ENCODE results near the gene ORC5.
"Not testable (repeated sequence)": the region's sequence is repeated elsewhere in the genome, so short reads cannot be mapped to it uniquely, and the experiment has no call there.

The ORC5 gene

DNA sequence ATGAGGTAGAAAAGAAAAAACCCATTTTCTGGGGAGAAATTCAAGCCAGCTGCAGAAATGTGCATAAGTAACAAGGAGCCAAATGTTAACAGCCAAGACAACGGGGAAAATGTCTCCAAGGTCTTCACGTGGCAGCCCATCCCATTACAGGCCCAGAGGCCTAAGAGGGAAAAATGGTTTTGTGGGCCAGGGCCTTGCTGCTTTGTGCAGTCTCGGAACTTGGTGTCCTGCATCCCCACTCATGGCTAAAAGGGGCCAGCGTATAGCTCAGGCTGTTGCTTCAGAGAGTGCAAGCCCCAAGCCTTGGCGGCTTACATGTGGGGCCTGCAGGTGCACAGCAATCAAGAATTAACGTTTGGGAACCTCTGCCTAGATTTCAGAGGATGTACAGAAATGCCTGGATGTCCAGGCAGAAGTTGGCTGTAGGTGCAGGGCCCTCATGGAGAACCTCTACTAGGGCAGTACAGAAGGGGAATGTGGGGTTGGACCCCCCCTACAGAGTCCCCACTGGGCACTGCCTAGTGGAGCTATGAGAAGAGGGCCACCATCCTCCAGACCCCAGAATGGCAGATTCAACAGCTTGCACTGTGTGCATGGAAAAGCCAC, 9.0 kb downstream of the ORC5 start:
- ChIA-PET POLR2A (no interaction called here), CTCF (no interaction called here)
- TF ChIP-seq L3MBTL2 (conservative IDR thresholded peaks at IDR 0.05) = no peak
- no peak for TF ChIP-seq ZNF384 (IDR thresholded peaks at IDR 0.05)
- TF ChIP-seq SUZ12 (IDR thresholded peaks at IDR 0.05) = no peak
- TF ChIP-seq SP1 (IDR thresholded peaks at IDR 0.05) = no peak
- no peak for TF ChIP-seq CTBP1 (IDR thresholded peaks at IDR 0.05; ENCODE audit: borderline replicate concordance)
- no peak for TF ChIP-seq FOXA1 (IDR thresholded peaks at IDR 0.05)
- no peak for TF ChIP-seq HDGF (IDR thresholded peaks at IDR 0.05; ENCODE audit: borderline replicate concordance)
- no peak for TF ChIP-seq ELF4 (IDR thresholded peaks at IDR 0.05)
- TF ChIP-seq, protein P1, sequence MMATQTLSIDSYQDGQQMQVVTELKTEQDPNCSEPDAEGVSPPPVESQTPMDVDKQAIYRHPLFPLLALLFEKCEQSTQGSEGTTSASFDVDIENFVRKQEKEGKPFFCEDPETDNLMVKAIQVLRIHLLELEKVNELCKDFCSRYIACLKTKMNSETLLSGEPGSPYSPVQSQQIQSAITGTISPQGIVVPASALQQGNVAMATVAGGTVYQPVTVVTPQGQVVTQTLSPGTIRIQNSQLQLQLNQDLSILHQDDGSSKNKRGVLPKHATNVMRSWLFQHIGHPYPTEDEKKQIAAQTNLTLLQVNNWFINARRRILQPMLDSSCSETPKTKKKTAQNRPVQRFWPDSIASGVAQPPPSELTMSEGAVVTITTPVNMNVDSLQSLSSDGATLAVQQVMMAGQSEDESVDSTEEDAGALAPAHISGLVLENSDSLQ (IDR thresholded peaks at IDR 0.05) = no peak
- TF ChIP-seq BHLHE40 (IDR thresholded peaks at IDR 0.05; ENCODE audit: borderline replicate concordance) = no peak

GRCh38 chr7:104196161-104196560, 11.7 kb downstream of the ORC5 start:
- CTCF ChIA-PET = no interaction called here
- TF ChIP-seq NFRKB (IDR thresholded peaks at IDR 0.05) (no peak), SP1 (IDR thresholded peaks at IDR 0.05) (no peak), LEF1 (IDR thresholded peaks at IDR 0.05; ENCODE audit: borderline replicate concordance) (no peak), TARDBP (IDR thresholded peaks at IDR 0.05) (no peak), FOXA1 (IDR thresholded peaks at IDR 0.05) (no peak), FOXK2 (IDR thresholded peaks at IDR 0.05) (no peak), CTBP1 (IDR thresholded peaks at IDR 0.05; ENCODE audit: borderline replicate concordance) (no peak), HDGF (IDR thresholded peaks at IDR 0.05; ENCODE audit: borderline replicate concordance) (no peak), L3MBTL2 (conservative IDR thresholded peaks at IDR 0.05) (no peak), FOXM1 (IDR thresholded peaks at IDR 0.05; ENCODE audit: borderline replicate concordance) (no peak), SUZ12 (IDR thresholded peaks at IDR 0.05) (no peak), ELF4 (IDR thresholded peaks at IDR 0.05) (no peak), ZNF384 (IDR thresholded peaks at IDR 0.05) (no peak), BHLHE40 (IDR thresholded peaks at IDR 0.05; ENCODE audit: borderline replicate concordance) (no peak), ARNT (IDR thresholded peaks at IDR 0.05) (no peak)
- TF ChIP-seq, protein P1 (IDR thresholded peaks at IDR 0.05) = no peak
- no peak for DNase-seq (ENCODE audit: extremely low spot score)
- POLR2A ChIA-PET = no interaction called here

More for the DNA sequence above, 9.0 kb downstream of the ORC5 start:
- no peak for DNase-seq (ENCODE audit: extremely low spot score)

DNA sequence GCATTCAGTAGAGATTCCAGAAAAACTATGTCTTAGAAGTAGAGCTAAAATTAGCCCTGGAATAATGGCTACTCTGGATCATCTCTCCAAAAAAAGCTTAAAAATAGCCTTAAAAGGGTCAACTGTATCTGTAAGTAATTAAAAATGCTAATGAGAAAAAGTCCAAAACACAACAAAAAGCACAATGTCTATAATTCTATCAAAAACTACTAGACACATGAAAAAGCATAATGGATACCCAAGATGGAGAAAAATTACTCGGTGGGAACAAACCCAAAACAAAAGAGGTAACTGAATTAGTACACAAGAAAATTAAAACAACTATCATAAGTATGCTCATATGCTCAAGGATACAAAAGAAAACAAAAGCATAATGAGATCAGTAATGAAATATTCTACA, 15.4 kb downstream of the ORC5 start:
- no peak for TF ChIP-seq FOXA1 (IDR thresholded peaks at IDR 0.05)
- no peak for TF ChIP-seq L3MBTL2 (conservative IDR thresholded peaks at IDR 0.05)
- TF ChIP-seq FOXK2 (IDR thresholded peaks at IDR 0.05) = no peak
- TF ChIP-seq NFRKB (IDR thresholded peaks at IDR 0.05) = no peak
- no peak for TF ChIP-seq SUZ12 (IDR thresholded peaks at IDR 0.05)
- no peak for TF ChIP-seq ARNT (IDR thresholded peaks at IDR 0.05)
- no peak for TF ChIP-seq LEF1 (IDR thresholded peaks at IDR 0.05; ENCODE audit: borderline replicate concordance)
- no peak for TF ChIP-seq TARDBP (IDR thresholded peaks at IDR 0.05)
- no peak for TF ChIP-seq BHLHE40 (IDR thresholded peaks at IDR 0.05; ENCODE audit: borderline replicate concordance)
- TF ChIP-seq, protein P1 (IDR thresholded peaks at IDR 0.05) = no peak
- no peak for TF ChIP-seq FOXM1 (IDR thresholded peaks at IDR 0.05; ENCODE audit: borderline replicate concordance)
- TF ChIP-seq HDGF (IDR thresholded peaks at IDR 0.05; ENCODE audit: borderline replicate concordance) = no peak
- no peak for TF ChIP-seq CTBP1 (IDR thresholded peaks at IDR 0.05; ENCODE audit: borderline replicate concordance)
- TF ChIP-seq ELF4 (IDR thresholded peaks at IDR 0.05) = no peak
- no peak for TF ChIP-seq SP1 (IDR thresholded peaks at IDR 0.05)
- TF ChIP-seq ZNF384 (IDR thresholded peaks at IDR 0.05) = no peak
- CTCF ChIA-PET = interaction anchor here (0.5 kb wide), 1 partner anchor 1974 kb away, joined by 3 read pairs; no protein-coding TSS in a partner anchor
- no peak for DNase-seq (ENCODE audit: extremely low spot score)
- POLR2A ChIA-PET = no interaction called here

GRCh38 chr7:104185346-104185745, 22.5 kb downstream of the ORC5 start:
- ChIA-PET CTCF (interaction anchor here (0.6 kb wide), 1 partner anchor 75 kb away, joined by 5 read pairs; no protein-coding TSS in a partner anchor), POLR2A (no interaction called here)
- TF ChIP-seq ZNF384 (IDR thresholded peaks at IDR 0.05) (no peak), FOXK2 (IDR thresholded peaks at IDR 0.05) (no peak), SP1 (IDR thresholded peaks at IDR 0.05) (no peak), NFRKB (IDR thresholded peaks at IDR 0.05) (no peak), HDGF (IDR thresholded peaks at IDR 0.05; ENCODE audit: borderline replicate concordance) (no peak), LEF1 (IDR thresholded peaks at IDR 0.05; ENCODE audit: borderline replicate concordance) (no peak), ELF4 (IDR thresholded peaks at IDR 0.05) (no peak), L3MBTL2 (conservative IDR thresholded peaks at IDR 0.05) (no peak), FOXA1 (IDR thresholded peaks at IDR 0.05) (no peak)
- no peak for DNase-seq (ENCODE audit: extremely low spot score)

DNA sequence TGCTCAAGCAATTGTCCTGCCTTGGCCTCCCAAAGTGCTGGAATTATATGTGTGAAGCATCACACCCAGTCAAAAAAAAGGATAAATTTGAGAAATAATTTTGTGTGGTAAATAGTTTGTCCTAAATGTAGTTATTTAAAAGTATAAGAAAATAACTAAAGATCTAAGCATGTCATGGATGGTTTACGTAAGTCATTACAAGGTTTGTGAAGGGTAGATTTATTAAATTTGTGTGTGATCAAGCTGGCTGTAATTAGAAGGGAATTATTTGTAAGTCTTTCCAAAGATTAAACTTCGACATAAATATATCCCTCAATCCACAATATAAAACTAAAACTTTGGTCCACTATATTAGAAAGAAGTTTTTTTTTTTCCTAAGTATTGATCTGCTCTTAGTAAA, 28.6 kb downstream of the ORC5 start:
- no peak for DNase-seq (ENCODE audit: extremely low spot score)
- TF ChIP-seq TARDBP (IDR thresholded peaks at IDR 0.05) = no peak
- no peak for TF ChIP-seq L3MBTL2 (conservative IDR thresholded peaks at IDR 0.05)
- no peak for TF ChIP-seq FOXK2 (IDR thresholded peaks at IDR 0.05)
- no peak for TF ChIP-seq CTBP1 (IDR thresholded peaks at IDR 0.05; ENCODE audit: borderline replicate concordance)
- TF ChIP-seq HDGF (IDR thresholded peaks at IDR 0.05; ENCODE audit: borderline replicate concordance) = no peak
- TF ChIP-seq SP1 (IDR thresholded peaks at IDR 0.05) = no peak
- TF ChIP-seq FOXA1 (IDR thresholded peaks at IDR 0.05) = no peak
- no peak for TF ChIP-seq SUZ12 (IDR thresholded peaks at IDR 0.05)
- no peak for TF ChIP-seq BHLHE40 (IDR thresholded peaks at IDR 0.05; ENCODE audit: borderline replicate concordance)
- TF ChIP-seq ELF4 (IDR thresholded peaks at IDR 0.05) = no peak
- TF ChIP-seq NFRKB (IDR thresholded peaks at IDR 0.05) = no peak
- no peak for TF ChIP-seq LEF1 (IDR thresholded peaks at IDR 0.05; ENCODE audit: borderline replicate concordance)
- no peak for TF ChIP-seq FOXM1 (IDR thresholded peaks at IDR 0.05; ENCODE audit: borderline replicate concordance)
- TF ChIP-seq, protein P1 (IDR thresholded peaks at IDR 0.05) = no peak
- no peak for TF ChIP-seq ZNF384 (IDR thresholded peaks at IDR 0.05)
- no peak for TF ChIP-seq ARNT (IDR thresholded peaks at IDR 0.05)
- POLR2A ChIA-PET = no interaction called here
- CTCF ChIA-PET = no interaction called here

DNA sequence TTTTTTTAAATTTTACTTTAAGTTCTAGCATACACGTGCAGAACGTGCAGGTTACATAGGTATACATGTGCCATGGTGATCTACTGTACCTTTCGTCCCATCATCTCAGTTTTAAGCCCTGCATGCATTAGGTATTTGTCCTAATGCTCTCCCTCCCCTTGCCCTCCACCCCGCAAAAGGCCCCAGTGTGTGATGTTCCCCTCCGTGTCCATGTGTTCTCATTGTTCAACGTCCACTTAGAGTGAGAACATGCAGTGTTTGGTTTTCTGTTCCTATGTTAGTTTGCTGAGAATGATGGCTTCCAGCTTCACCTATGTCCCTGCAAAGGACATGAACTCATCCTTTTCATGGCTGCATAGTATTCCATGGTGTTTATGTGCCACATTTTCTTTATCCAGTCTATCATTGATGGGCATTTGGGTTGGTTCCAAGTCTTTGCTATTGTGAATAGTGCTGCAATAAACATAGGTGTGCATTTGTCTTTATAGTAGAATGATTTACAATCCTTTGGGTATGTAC, 30.2 kb downstream of the ORC5 start:
- CTCF ChIA-PET; DNase-seq (ENCODE audit: extremely low spot score); POLR2A ChIA-PET: not testable (repeated sequence)
